Loucy (cell line): Measurements from ENCODE around the gene ISOC1.

Source experiments
- CTCF ChIP-seq: fragments of 200-600 bp; sonication (generic); conservative IDR thresholded peaks from 2 replicates; pipeline ENCODE4 v1.5.1; 2014; ENCODE audit warnings: mild to moderate bottlenecking, antibody characterized with exemption, low read length
- EZH2phosphoT487 ChIP-seq: fragments of 200-600 bp; IDR thresholded peaks from 2 replicates; pipeline ENCODE4 v1.6.1; 2018; ENCODE audit warnings: antibody characterized with exemption, mild to moderate bottlenecking, moderate library complexity, borderline replicate concordance

- TF ChIP-seq EZH2phosphoT487 (no peak), CTCF (no peak)
Measured at GRCh38 chr5:129115680-129116079, 21.1 kb downstream of the ISOC1 start.
